ENCODE results near the gene ADGRG4.
"Not testable (repeated sequence)": the region's sequence is repeated elsewhere in the genome, so short reads cannot be mapped to it uniquely, and the experiment has no call there.

ADGRG4 gene

DNA sequence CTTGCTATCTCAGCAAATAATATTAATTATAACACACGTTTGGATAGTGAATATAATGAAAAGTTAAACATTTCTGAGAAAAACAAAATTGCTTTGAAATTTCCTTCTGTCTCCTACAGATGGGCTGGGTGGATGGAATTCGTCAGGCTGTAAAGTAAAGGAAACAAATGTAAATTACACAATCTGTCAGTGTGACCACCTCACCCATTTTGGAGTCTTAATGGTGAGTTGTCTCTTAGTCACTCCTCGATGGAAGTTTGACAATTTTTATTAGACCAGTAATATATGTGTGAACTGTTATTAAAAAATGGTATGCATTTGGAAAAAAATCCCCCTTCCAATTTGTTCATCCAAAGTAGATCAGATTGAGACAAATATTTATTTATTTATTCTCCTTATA, 94.5 kb downstream of the ADGRG4 start:
- DNase-seq: no peak

DNA sequence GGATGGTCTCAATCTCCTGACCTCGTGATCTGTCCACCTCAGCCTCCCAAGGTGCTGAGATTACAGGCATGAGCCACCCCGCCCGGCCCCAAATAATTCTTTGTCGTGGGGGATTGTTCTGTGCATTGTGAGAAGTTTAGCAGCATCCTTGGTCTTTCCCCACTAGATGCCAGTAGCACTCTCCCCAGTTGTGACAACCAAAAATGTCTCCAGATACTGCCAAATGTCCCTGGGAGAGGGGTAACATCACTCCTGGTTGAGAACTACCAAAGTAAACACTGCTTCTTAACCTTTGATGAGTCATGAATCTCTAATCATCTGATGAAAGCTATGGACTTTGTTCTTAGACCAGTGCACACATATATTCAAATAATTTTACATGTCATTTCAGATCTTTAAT, 96.2 kb downstream of the ADGRG4 start:
- DNase-seq: no peak

DNA sequence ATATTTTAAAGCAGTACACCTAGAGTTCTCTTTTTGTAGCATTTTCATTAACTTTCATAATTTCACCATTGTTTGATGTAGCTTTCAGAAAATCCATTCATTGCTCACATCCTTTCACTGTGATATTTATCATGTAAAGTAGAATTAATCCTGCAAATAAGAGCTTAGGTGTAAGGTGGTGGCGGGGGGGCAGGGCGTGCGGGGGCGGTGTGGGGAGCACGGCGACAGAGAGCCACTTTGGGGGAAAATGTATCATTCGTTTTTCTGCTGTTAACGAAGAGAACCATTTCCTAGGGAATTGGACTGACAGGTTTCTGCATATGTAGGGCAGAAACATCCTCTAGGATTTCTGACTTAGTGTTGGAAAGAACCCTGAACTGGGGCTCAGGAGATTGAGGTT, 104.4 kb downstream of the ADGRG4 start:
- DNase-seq: no peak

DNA sequence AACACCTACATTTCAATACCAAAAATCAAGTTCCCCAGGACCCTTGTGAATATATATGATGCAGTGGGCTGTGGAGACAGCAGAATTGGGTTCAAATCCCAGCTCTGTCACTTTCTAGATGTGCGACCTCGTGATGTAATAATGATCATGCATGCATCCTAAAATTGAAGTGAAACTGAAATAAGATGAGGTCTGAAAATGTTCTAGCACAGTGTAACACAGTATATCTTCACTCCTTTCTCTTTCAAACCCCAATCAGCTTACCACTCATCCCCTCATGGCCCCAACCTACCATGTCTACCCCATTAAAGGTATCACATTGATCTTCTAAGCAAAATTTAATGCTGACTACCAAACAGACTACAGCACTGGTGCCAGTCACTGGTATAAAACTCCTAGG, 117.0 kb downstream of the ADGRG4 start:
- no peak for DNase-seq

DNA sequence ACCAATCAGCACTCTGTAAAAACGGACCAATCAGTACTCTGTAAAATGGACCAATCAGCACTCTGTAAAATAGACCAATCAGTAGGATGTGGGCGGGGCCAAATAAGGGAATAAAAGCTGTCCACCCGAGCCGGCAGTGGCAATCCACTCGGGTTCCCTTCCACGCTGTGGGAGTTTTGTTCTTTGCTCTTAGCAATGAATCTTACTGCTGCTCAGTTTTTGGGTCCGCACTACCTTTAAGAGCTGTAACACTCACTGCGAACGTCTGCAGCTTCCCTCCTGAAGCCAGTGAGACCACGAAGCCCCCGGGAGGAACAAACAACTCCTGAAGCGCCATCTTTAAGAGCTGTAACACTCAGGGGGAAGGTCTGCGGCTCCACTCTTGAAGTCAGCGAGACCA, 120.6 kb downstream of the ADGRG4 start:
- no peak for DNase-seq

DNA sequence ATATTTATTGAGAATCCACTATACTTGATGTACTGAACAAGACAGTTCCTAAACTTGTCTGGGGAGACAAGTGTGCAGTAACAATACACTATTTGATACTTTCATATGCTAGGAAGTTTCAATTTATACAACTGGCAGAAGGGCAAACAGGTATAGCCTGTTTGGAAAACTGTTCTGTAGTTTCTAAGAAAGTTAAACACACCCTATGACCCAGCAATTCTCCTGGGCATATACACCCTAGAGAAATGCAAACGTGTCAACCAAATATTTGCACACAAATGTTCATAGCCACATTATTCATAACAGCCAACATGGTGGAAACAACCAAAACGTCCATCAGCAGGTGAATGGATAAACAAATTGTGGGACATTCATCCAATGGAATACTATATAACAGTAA, 123.0 kb downstream of the ADGRG4 start:
- no peak for DNase-seq

DNA sequence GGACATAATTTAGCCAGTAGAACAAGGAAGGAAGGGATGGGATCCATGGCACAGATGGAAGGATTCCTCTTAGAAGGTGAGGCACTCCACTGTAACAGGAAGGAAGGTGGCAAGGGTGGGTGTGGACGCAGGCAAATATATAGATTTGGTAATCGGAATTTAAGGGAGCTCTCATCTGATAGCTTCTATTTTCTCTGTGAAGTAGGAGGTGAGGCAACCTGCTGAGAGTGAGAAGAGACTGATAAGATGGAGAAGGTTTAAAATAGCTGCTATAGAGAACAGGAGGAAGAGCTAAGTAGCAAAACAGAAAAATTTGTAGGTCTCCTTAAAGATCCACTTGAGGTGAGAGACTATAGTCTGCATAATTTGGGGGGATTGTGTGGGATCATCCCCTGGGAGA, 125.2 kb downstream of the ADGRG4 start:
- no peak for DNase-seq

DNA sequence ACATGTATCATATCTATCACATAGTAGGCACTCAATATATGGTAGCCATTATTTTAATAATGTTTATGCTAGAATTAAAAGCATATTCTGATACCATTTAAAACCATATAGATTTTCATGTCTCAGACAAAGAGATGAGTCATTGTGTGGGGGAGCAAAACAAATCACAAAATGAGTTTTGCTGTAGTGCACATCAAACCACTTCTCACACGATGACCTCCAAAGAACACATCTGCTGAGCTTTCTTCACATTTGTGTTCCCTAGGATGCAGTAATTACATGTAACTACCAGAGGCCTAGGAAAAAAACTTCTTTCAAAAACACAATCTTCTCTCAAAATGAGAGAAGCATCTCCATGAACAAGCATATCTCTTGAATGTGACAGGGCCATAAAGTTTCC, 130.9 kb downstream of the ADGRG4 start:
- DNase-seq: no peak

DNA sequence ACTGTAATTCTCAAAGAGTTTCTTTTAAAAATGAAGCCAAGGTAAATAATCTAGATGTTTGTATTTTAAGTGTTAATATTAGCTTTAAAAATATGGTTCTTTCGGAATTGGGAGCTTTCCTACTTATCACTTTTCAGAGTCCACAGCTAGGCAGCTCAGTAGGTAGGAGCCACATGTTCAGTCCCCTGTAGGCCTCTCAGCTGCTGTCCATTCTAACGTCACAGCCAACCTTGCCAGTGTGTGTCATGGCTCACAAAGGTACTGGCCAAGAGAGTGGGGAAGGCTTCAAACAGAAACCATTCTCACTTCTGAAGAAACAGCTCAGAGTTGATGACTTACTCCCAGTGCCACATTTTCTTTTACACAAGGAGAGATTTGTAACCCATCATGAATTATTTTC, 137.0 kb downstream of the ADGRG4 start:
- DNase-seq: no peak

DNA sequence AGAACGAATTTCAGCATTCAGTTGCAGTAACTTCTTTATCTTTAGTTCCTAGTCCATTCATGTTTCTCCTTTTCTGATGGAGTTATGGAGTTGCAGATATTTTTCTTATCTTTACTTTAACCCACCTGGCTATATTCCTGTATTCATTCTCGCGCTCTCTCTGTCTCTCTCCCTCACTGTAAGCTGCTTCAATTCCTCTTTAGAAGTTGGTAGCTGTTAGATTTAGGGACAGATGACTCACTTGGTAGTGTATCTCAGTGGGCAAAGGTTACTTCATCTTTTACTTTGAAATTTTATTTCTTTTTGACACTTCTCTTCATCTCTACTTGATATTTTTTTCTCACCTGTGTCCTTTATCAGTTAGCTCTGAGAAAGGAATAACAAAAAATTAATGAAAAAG, 137.4 kb downstream of the ADGRG4 start:
- no peak for DNase-seq

DNA sequence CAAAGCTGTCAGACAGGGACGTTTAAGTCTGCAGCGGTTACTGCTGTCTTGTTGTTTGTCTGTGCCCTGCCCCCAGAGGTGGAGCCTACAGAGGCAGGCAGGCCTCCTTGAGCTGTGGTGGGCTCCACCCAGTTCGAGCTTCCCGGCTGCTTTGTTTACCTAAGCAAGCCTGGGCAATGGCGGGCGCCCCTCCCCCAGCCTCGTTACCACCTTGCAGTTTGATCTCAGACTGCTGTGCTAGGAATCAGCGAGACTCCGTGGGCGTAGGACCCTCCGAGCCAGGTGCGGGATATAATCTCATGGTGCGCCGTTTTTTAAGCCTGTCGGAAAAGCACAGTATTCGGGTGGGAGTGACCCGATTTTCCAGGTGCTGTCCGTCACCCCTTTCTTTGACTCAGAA, 144.9 kb downstream of the ADGRG4 start:
- DNase-seq: not testable (repeated sequence)

DNA sequence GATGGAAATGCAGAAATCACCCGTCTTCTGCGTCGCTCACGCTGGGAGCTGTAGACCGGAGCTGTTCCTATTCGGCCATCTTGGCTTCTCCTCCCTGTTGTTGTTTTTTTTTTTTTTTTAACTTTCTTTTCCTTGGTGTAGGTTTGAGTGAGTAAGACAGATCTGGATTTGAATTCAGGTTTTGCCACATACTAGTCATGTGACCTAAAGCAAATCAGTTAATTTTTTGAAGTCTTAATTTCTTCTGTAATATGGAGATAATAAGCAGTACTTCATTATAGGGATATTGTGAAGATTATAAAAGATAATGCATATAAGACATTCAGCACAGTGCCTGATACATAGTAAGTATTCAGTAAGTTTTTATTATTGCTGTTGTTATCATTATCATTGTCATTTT, 145.4 kb downstream of the ADGRG4 start:
- no peak for DNase-seq

DNA sequence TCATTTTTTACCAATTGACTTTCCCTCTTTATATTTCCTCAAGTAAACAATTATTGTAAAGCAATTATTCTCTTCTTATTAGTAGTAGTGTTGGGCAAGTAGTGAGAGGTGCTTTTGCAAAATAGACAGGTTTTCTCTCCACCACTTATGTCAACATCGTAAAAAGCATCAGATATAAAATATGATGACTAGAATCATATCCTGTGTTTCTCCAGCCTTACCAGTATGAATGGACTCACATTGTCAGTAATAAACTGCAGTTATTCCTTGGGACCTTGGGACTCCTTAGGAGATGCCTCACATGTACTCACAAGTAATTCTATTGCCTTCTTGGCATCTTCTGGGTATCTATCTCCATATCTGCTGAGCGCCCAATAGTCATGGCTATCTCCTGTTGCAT, 146.5 kb downstream of the ADGRG4 start:
- DNase-seq: no peak

DNA sequence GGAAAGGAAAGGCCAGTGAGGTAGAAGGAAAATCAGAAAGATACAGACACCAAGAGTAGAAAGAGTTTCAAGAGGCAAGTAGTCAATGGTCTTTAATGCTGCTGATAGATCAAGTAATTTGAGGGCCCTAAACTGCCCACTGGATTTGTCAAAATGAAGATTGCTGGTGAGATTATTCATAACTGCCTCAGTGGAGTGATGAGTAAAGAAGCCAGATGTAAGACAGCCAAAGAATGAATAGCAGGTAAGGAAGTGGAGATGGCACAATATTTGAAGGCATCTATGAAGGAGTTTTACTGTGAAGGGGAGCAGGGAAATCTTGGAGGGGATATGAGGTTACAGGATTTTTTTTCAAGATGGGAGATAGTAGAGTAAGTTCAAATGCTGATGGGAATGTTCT, 147.2 kb downstream of the ADGRG4 start:
- no peak for DNase-seq

DNA sequence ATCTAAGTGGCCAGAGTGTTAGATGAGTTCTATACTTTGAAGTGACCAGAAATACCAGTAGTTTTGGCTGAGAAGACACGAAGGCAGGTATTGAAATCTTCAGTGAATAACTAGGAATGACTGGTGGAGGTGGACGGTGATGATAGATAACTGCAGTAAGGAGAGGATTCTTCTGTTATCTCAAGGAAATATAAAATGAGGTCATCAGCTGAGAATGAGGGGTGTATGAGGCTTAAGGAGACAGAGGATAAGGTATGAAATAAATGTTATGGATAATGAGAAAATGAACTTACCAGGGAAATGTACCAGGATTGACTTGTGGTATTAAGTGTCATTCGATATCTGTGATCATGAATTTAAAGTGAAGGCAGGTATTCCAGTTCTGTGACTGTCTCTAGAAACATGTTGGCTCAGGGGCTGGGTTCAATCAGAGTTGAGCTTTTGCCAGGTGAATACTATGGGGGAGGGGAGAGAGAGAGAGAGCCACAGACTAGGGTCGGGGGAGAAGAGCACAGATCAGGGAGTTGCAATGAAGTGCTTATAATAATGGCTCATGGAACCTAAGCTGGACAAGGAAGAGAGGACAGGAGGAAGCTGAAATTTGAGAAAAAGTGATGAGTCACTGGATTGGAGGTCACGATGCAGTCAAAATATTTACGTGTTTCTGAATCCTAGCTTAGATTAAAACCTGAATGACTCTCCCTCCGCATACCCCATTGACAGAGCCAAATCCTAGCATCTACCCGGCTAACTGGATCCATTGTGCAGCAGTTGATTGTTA, 149.5 kb downstream of the ADGRG4 start:
- no peak for DNase-seq

DNA sequence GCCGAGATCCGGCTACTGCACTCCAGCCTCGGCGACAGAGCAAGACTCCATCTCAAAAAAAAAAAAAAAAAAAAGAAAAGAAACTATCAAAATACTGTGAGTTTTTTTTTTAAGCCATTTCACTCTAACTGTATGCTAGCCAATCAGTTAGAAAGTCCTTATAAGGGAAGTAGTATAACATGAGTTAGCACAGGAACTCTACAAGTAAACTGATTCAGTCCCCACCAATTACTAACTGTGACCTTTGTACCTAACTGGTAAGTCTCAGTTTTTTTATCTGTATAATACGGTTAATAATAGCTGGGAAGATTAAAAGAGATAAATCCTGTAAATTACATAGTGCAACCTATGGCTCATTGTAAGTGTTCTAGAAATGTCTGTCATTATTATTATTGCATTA, 151.9 kb downstream of the ADGRG4 start:
- DNase-seq: no peak

DNA sequence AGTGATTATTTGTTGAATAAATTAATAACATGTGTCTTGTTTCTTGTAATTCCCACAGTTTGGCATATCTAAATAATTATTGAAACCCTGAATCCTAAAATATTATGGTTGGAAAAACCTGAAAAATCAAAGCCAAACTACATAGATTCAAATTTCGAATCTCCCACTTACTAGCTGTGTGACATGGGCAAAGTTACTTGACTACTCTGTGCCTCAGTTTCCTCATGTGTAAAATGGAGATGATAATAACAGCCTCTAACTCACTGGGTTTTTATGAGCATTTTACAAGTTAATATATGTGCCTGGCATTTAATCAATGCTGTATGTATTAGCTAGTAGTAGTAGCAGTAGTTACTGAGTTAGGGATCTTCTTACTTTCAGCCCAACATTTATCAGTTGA, 152.4 kb downstream of the ADGRG4 start:
- no peak for DNase-seq

DNA sequence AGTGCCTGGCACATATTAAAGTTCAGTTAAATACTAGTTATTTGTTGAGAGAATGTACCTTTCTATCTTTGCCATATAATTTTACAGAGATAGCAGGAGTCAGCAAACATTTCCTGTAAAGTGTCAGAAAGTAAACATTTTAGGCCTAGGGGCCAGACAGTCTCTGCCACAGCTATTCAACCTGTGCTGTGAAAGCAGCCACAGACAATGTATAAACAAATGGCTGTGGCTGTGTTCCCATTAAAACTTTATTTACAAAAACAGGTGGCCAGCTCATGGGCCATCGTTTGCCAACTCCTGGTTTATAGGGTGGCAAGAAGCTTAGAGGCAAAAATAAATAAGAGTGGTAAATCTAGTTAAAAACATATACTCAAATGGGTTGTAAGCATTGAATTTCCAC, 153.0 kb downstream of the ADGRG4 start:
- no peak for DNase-seq

DNA sequence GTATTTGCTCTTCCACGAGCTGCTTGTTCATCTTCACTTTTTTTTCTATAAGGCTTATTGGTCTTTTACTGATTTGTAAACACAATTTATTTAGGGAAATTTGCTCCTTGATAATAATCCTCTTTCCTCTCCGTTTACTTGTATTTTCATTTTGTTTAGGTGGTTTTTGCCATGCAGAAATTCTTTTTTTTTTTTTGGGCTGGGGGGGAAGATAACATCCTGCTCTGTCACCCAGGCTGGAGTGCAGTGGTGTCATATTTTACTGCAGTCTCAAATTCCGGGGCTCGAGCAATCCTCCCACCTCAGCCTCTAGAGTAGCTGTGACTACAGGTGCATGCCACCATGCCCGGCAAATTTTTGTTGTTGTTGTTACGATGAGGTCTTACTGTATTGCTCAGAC, 155.4 kb downstream of the ADGRG4 start:
- no peak for DNase-seq

DNA sequence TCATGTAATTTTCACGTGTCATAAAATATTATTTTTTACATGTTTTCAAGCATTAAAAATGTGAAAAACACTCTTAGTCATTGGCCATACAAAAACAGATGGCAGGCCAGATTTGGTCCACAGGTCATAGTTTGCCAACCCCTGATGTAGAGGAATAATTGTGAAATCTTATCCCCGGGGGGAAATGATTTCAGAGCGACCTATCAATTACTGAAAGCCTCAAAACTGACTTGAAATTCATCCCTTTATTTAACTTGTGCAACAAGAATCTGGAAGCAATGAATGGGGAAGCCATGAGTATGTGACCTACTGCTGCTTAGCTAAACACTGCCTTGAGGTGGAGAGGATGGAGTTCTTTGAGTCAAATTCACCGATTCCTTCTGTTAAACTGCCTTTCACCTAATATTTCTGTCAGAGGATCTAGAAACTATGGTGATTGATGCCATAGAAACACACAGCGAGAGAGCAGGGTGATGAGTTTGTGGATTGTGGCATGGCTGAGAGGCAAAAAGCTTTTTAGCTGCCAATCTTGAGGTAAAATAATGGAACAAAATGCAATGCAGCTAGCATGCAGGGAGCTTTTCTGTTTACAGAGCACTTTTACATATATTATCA, 156.6 kb downstream of the ADGRG4 start:
- peak; percentile 20 for DNase-seq

DNA sequence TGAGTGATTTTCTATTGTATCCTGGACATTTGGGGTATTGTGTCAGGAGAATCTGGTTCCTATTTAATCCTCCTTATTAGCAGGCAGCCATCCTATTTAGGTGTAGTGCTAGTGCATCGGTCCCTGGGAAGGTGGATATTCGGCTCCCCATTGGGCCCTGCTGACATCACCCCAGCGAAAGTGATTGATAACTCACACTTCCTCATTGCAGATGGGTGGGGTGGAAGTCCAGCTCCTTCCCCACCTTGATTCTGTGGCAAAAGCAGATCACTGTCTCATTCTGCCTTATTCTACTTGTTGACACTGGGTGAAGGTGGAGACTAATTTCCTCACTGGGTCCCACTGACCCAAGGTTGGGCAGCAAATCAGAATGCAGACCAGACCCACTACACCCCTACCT, 163.8 kb downstream of the ADGRG4 start:
- DNase-seq: no peak
